Right cardiac atrium (tissue), 5 donors: ENCODE results near the gene NLRC5. TPM values are rescaled to one million over a fixed set of nuclear protein-coding genes. Genes with fewer than 3 reads are reported as not detected.

Experiments used
- ATAC-seq, 2 donors: fragments of 200-7000 bp; cut with Tn5 transposase; one replicate each; pipeline versions ENCODE4 v1.8.0 to v1.9.1; 2020; ENCODE audit warnings: moderate library complexity in 2 of 2, mild to moderate bottlenecking in 1 of 2
- DNase-seq, 3 donors: peaks; one replicate each; pipeline ENCODE4 v3.0.0-alpha.2; 2020
- H3K27ac ChIP-seq: one replicate; pipeline ENCODE4 v1.5.1; 2013; ENCODE audit warnings: mild to moderate bottlenecking, low read length, control low read depth, moderate library complexity
- H3K27me3 ChIP-seq: one replicate; pipeline ENCODE4 v1.6.1; 2013; ENCODE audit not compliant: control insufficient read depth, insufficient read depth
- H3K4me1 ChIP-seq: one replicate; pipeline ENCODE4 v1.6.1; 2013; ENCODE audit warnings: low read length; ENCODE audit not compliant: control insufficient read depth, insufficient read depth
- H3K4me3 ChIP-seq: one replicate; pipeline ENCODE4 v1.5.1; 2013; ENCODE audit warnings: low read length, control low read depth
- H3K9me3 ChIP-seq: one replicate; pipeline ENCODE4 v1.6.1; 2013; ENCODE audit warnings: low read length; ENCODE audit not compliant: control insufficient read depth
- WGBS: extraction: QIAGEN DNeasy Blood & Tissue Kit; methylation state at CpG from one replicate; pipeline ENCODE4 v1.1.7; 2013; 5-methylcytosine and 5-hydroxymethylcytosine counted together
- intact Hi-C, 4 donors: fragments of 100-400 bp; cut with DNase I; formaldehyde crosslinking; loops; one replicate each; pipeline versions ENCODE4 v1.11.0 to v1.14.0; 2022 to 2023
- polyA plus RNA-seq: library from polyadenylated mRNA; stranded (reverse); fragments of 200-250 nt; gene quantifications from one replicate; pipeline ENCODE4 v1.2.3, GENCODE V29; 2013
- total RNA-seq, 4 donors: library from RNA; stranded (reverse); fragmentation: NEBNext Ultra II Directional; extraction: Animal tissue kit (Norgen Biotek cat#: 25700); gene quantifications; one replicate each; pipeline ENCODE4 v1.2.1, GENCODE V29; 2021
- donor health status: healthy with polysubstance abuse.
- donor health status: DM: no; HTN: yes; CAD: no.
- donor health status: DM: no; HTN: no; CAD: no.
- donor health status: DM: no; HTN: yes; CAD: no; lungs with severe emphysema.
- donor health status: DM: yes; HTN: yes; CAD: no.

Gene NLRC5
- total and polyA plus RNA-seq, 5 donors: 7.9 to 25.0 (median 9.9) TPM

GRCh38 chr16:57084996-57085395 lies 95.6 kb downstream of the NLRC5 start:
- Histone ChIP-seq H3K9me3 (no peaks in the 10 kb centered on the region), H3K4me3 (no peak overlapping the region), H3K4me1 (no peaks in the 10 kb centered on the region), H3K27ac (no peak overlapping the region), H3K27me3 (no peaks in the 10 kb centered on the region)
- intact Hi-C loops: loop anchor here (5.0 to 10.0 kb wide), 2 partner anchors 82 to 330 kb away; no protein-coding TSS in a partner anchor
- WGBS: 72% methylated on average over 7 of the region's 7 CpGs
- ATAC-seq: no peak
- DNase-seq: no peak

GRCh38 chr16:57087003-57087402 lies 97.6 kb downstream of the NLRC5 start:
- no peak overlapping the region for H3K27ac ChIP-seq
- intact Hi-C loops: loop anchor here (10.0 kb wide), 1 partner anchor 328 kb away; no protein-coding TSS in a partner anchor
- H3K9me3 ChIP-seq: no peaks in the 10 kb centered on the region
- no peaks in the 10 kb centered on the region for H3K27me3 ChIP-seq
- WGBS: 81% methylated on average over 2 of the region's 2 CpGs
- DNase-seq (no peak), ATAC-seq (no peak)
- H3K4me1 ChIP-seq: no peaks in the 10 kb centered on the region
- no peak overlapping the region for H3K4me3 ChIP-seq

- DNase-seq (no peak), ATAC-seq (no peak)
- H3K9me3 ChIP-seq: no peaks in the 10 kb centered on the region
- no peak overlapping the region for H3K27ac ChIP-seq
- H3K4me1 ChIP-seq: no peaks in the 10 kb centered on the region
- 80% methylated on average over 8 of the region's 8 CpGs for WGBS
- H3K27me3 ChIP-seq: no peaks in the 10 kb centered on the region
- intact Hi-C loops: loop anchor here (10.0 kb wide), 1 partner anchor 325 kb away; no protein-coding TSS in a partner anchor
- H3K4me3 ChIP-seq: no peak overlapping the region
These were observed 100.0 kb downstream of the NLRC5 start for GRCh38 chr16:57089406-57089805.

GRCh38 chr16:57091200-57091974 lies 102.0 kb downstream of the NLRC5 start:
- ATAC-seq (peak; percentile 25 to 31), DNase-seq (peak; percentile 54 to 80 (median 79))
- 18% methylated on average over 24 of the region's 24 CpGs for WGBS
- peak overlapping the region; percentile 98 for H3K4me3 ChIP-seq
- no peak overlapping the region for H3K27ac ChIP-seq
- intact Hi-C loops: loop anchor here in 3 of 4 donors (5.0 to 10.0 kb wide), 3 partner anchors 53 to 76 kb away; no protein-coding TSS in a partner anchor
- no peaks in the 10 kb centered on the region for H3K27me3 ChIP-seq
- H3K4me1 ChIP-seq: no peaks in the 10 kb centered on the region
- no peaks in the 10 kb centered on the region for H3K9me3 ChIP-seq

GRCh38 chr16:57091975-57092785 lies 102.8 kb downstream of the NLRC5 start, which contains the start of gene CPNE2:
Gene CPNE2 (plus strand): TSS chr16:57092583. CDS start chr16:57110743, 18,160 bp downstream.
- intact Hi-C loops: loop anchor here in 3 of 4 donors (5.0 to 10.0 kb wide), 3 partner anchors 53 to 75 kb away; no protein-coding TSS in a partner anchor
- Histone ChIP-seq H3K4me3 (peak within 1 kb of the TSS; percentile 98), H3K27ac (peak within 1 kb of the TSS; percentile 82), H3K4me1 (no peaks in the 10 kb centered on the region), H3K9me3 (no peaks in the 10 kb centered on the region), H3K27me3 (no peaks in the 10 kb centered on the region)
- WGBS: under 1% methylated on average over 97 of the region's 100 CpGs
- DNase-seq (peak; percentile 69 to 91 (median 87)), ATAC-seq (peak; percentile 74 to 88)

GRCh38 chr16:57092786-57093411 lies 103.5 kb downstream of the NLRC5 start:
- no peaks in the 10 kb centered on the region for H3K9me3 ChIP-seq
- no peaks in the 10 kb centered on the region for H3K4me1 ChIP-seq
- peak overlapping the region; percentile 82 for H3K27ac ChIP-seq
- ATAC-seq (peak; percentile 21 to 34), DNase-seq (peak; percentile 47 to 83 (median 81))
- WGBS: under 1% methylated on average over 53 of the region's 53 CpGs
- intact Hi-C loops: loop anchor here in 3 of 4 donors (5.0 to 10.0 kb wide), 3 partner anchors 52 to 74 kb away; no protein-coding TSS in a partner anchor
- peak overlapping the region; percentile 98 for H3K4me3 ChIP-seq
- H3K27me3 ChIP-seq: no peaks in the 10 kb centered on the region

- Histone ChIP-seq H3K27ac (no peak overlapping the region), H3K9me3 (no peaks in the 10 kb centered on the region), H3K4me1 (no peaks in the 10 kb centered on the region), H3K27me3 (no peaks in the 10 kb centered on the region), H3K4me3 (peak overlapping the region; percentile 98)
- 61% methylated on average over 18 of the region's 18 CpGs for WGBS
- DNase-seq (peak in 2 of 3 donors; percentile 42 to 67), ATAC-seq (peak; percentile 3 to 31)
- intact Hi-C loops: loop anchor here in 3 of 4 donors (5.0 to 10.0 kb wide), 3 partner anchors 51 to 73 kb away; no protein-coding TSS in a partner anchor
These were observed 104.6 kb downstream of the NLRC5 start for GRCh38 chr16:57093666-57094564.

GRCh38 chr16:57094911-57095310 lies 105.6 kb downstream of the NLRC5 start:
- Histone ChIP-seq H3K27me3 (no peaks in the 10 kb centered on the region), H3K27ac (no peak overlapping the region), H3K4me1 (no peaks in the 10 kb centered on the region), H3K4me3 (no peak overlapping the region), H3K9me3 (no peaks in the 10 kb centered on the region)
- no peak for ATAC-seq
- WGBS: 74% methylated on average over 5 of the region's 5 CpGs
- intact Hi-C loops: loop anchor here in 3 of 4 donors (5.0 to 10.0 kb wide), 3 partner anchors 50 to 72 kb away; no protein-coding TSS in a partner anchor
- DNase-seq: no peak

- WGBS: over 99% methylated on average over 3 of the region's 3 CpGs
- intact Hi-C loops: loop anchor here in 2 of 4 donors (10.0 kb wide), 2 partner anchors 49 to 59 kb away; no protein-coding TSS in a partner anchor
- Histone ChIP-seq H3K9me3 (no peaks in the 10 kb centered on the region), H3K27ac (no peak overlapping the region), H3K4me1 (no peaks in the 10 kb centered on the region), H3K27me3 (no peaks in the 10 kb centered on the region), H3K4me3 (no peak overlapping the region)
- DNase-seq: no peak
- ATAC-seq: no peak
These were observed 106.8 kb downstream of the NLRC5 start for GRCh38 chr16:57096192-57096591.
